ENCODE results near the gene LY86.

DNA sequence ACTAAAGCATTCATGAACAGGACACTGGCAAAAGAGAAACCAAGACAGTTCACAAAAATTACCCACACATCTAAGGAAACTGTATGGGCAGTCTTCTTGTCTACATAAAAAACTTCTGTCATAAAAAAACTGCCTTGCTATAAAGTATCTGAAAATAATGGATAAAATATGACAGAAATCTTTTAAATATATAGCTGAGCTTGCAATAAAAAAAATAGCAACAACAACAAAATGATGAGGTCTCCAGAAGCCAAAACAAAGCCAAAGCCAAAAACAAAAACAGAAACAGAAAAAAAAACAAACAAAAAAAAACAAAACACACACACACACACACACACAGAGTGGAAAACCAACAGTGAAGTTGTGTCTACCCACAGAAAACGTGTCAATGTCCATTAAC is 14.8 kb downstream of the LY86 start:
- TF ChIP-seq, protein P1, sequence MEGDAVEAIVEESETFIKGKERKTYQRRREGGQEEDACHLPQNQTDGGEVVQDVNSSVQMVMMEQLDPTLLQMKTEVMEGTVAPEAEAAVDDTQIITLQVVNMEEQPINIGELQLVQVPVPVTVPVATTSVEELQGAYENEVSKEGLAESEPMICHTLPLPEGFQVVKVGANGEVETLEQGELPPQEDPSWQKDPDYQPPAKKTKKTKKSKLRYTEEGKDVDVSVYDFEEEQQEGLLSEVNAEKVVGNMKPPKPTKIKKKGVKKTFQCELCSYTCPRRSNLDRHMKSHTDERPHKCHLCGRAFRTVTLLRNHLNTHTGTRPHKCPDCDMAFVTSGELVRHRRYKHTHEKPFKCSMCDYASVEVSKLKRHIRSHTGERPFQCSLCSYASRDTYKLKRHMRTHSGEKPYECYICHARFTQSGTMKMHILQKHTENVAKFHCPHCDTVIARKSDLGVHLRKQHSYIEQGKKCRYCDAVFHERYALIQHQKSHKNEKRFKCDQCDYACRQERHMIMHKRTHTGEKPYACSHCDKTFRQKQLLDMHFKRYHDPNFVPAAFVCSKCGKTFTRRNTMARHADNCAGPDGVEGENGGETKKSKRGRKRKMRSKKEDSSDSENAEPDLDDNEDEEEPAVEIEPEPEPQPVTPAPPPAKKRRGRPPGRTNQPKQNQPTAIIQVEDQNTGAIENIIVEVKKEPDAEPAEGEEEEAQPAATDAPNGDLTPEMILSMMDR (IDR thresholded peaks at IDR 0.05) = no peak
- no peak for TF ChIP-seq POLR2A (IDR thresholded peaks at IDR 0.05)

Measured in uterus (tissue), 2 donors.